Stimulated activated CD4-positive, alpha-beta T cell treated with anti-CD3 and anti-CD28 coated beads, Interleukin-4, amount 100 ng/mL, for 48 hours (primary cell): Measurements from ENCODE around the gene ARMC7.

Source experiments
- DNase-seq, 2 donors: peaks; one replicate each; pipeline ENCODE4 v3.0.0-alpha.2; 2020; ENCODE audit warnings: low read depth in 2 of 2

Gene ARMC7

DNA sequence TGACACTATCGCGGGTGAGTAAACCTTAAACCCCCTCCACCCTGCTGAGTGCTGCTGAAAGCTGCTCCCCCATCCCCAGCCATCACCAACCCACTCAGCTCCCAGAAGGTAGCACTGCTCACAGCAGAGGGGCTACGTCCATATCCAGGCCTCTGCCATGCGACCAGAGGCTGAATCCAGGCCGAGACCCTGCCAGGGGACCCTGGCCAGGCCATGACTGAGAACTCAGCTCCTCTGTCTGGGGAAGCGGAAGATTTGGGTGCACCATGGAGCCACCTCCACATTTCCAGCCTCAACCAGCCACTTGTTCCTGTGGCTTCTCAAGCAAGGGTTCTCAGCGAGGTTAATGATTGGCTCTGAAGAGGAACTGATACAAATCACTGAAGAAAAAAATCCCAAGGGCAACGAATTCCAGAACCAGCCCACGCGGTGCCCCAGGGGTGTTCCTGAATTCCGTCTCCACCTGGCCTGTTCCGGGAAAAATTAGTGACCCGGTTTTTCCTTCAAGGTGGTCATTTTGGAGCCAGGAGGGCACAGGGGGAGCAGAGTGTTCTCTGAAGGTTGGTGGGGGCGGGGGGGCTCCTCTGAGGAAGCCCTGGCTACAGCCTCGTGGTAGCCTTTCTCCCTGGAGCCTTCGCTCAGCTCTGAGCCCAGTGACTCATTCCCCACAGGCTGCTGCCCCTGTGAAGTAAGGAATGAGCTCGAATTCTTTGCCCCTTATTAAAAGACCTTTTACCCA, 31.3 kb upstream of the ARMC7 start:
- DNase-seq, result no peak

DNA sequence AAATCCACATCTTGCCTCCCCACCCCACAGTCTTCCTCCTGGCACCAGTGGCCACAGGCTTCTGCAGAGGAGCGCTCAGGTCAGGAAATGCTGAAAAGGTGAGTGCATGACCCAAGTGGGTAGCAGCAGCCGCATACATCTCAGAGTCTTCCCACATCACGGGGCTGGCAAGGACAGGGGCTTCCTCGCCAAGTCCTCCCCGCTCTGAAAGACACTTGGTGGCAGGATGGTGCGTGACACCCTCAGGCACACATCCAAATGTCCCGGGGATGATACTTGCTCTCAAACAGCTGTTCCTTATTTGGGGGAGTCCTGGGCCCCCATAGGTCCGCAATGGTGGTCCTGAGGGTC, 30.8 kb upstream of the ARMC7 start:
- DNase-seq, result no peak

- no peak for DNase-seq
These were observed 27.9 kb upstream of the ARMC7 start for GRCh38 chr17:75081611-75082540.

- DNase-seq, result no peak
These were observed 27.1 kb upstream of the ARMC7 start for GRCh38 chr17:75082683-75083082.

DNA sequence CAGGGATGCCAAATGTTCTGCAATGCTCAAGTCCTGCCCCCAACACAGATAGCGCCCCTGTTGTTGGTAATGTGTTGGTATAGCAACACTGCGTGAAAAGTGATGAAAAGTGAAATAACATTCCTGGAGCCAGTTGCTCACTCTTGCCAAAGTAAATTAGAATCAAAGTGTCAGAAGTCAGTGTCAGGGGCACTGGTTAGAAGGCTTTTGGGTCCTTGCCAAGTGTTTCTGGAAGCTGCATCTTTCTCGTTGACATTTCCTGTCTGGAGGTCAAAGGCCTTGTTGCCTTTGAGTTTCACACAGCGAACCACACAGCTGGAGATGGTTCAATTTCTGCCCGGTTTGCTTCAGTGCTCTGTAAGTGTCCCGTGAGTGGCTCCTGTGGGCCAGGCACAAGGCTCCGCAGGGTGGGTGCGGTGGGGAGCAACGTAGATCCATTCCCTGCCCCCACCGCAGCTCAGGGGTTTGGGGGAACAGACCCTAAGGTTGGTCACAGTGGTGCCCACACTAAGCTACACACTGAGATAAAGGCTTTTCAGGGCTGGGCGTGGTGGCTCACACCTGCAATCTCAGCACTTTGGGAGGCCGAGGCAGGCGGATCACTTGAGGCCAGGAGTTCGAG, 25.6 kb upstream of the ARMC7 start:
- no peak for DNase-seq

GRCh38 chr17:75086496-75087181, 23.1 kb upstream of the ARMC7 start:
- DNase-seq, result no peak

DNA sequence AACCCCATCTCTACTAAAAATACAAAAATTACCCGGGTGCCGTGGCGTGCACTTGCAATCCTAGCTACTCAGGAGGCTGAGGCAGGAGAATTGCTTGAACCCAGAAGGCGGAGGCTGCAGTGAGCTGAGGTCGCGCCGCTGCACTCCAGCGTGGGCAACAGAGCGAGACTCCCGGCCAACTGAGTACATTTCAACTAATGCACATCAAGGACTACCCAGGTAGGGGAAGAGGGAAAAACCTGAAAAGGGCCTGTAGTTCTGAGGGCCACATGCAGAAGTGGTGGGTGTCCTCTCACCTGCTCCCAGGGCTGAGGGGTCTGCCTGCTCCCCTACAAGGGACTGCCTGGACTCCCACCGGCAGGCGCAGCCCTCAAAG, 22.6 kb upstream of the ARMC7 start:
- DNase-seq, result no peak

GRCh38 chr17:75087558-75088453, 22.0 kb upstream of the ARMC7 start, which contains the start of gene SLC16A5:
SLC16A5 (plus strand) TSS chr17:75087954; CDS start chr17:75093637, 5,683 bp downstream.
- DNase-seq, result peak in 1 of 2 donors; percentile 37

- no peak for DNase-seq
These were observed 21.0 kb upstream of the ARMC7 start for GRCh38 chr17:75088465-75089417.

DNA sequence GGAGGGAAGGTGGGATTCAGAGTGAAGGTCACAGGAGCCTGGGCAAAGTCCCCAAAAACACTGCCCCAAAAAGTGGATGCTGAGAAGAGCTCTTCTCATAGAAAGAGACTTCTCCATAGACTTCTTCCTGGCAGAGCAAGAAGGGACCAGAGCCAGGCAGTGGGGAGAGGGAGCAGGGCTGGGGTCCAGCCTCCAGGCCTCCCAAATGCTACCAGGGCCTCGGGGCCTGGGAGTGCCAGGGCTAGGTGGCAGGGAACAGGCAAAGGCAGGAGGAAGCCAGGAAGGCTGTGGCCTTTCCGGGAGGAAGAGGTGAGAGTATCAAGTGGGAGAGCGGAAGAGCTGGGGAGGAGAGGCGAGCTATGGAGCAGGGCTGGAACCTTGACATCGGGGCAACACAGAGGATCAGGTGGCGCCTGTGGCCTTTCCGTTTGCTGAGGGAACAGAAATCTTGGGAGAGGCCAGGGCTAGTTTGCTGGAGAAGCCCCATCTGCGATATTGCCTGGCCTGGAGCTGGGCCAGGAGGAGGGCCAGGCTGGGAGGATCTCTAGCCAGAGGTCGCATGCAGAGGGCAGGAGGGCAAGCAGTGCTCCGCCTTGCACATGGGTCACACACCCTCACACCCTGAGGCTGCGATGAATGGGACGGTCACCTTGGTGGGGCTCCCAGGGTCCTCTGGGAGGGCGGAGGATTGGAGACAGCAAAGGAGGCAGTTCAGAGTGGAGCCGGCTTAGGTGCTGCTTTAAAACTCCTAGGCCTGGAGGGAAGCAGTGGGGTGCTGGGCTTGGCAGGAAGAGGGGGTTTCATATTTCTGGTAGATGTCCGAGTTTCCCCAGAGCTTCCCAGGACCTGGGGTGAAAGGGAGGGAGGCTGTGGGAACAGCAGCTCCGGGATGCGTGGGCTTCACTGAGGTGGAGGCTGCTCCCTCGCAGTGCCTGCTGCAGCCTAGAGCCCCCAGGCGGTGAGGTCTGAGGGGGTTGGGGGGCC, 18.6 kb upstream of the ARMC7 start:
- no peak for DNase-seq

DNA sequence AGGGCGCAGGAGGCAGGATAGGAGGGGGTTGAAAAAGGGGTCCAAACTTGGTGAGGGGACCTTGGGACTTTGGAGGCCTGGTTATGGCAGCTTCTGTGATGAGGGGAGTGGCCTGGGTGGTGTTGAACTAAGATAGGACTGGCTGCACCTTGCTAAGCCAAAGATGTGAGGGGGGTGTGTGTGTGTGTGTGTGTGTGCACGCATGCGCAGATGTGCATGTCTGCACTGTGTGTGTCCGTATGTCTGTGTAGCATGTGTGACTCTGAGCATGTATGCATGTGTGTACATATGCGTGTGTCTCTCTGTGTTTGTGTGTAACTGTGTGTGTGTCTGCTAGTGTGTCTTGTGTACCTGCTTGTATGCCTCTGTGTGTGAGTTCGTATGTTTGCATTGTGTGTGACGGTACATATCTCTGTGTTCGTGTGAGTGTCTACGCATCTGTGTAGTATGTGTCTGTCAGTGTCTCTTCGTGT, 17.9 kb upstream of the ARMC7 start:
- DNase-seq, result no peak

- DNase-seq, result no peak
These were observed 16.1 kb upstream of the ARMC7 start for GRCh38 chr17:75093548-75094158.

GRCh38 chr17:75094871-75095399, 14.8 kb upstream of the ARMC7 start:
- no peak for DNase-seq

GRCh38 chr17:75096082-75096625, 13.6 kb upstream of the ARMC7 start:
- DNase-seq, result no peak

DNA sequence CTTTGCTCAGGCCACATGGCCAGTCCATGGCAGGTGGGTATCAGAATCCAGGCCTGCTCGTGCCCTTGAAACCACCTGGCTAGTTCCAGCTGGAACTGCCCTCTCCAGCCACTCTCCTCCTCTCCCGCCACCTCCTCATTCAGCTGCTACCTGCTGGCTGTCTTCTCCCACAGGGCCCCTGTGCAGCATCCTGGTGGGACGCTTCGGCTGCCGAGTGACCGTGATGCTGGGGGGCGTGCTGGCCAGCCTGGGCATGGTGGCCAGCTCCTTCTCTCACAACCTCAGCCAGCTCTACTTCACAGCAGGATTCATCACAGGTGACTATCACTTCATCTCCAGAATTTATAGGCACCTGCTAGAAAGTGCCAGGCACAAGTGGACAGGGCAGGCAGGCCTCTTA, 11.9 kb upstream of the ARMC7 start:
- DNase-seq, result no peak

GRCh38 chr17:75098861-75099260, 10.9 kb upstream of the ARMC7 start:
- DNase-seq, result no peak

DNA sequence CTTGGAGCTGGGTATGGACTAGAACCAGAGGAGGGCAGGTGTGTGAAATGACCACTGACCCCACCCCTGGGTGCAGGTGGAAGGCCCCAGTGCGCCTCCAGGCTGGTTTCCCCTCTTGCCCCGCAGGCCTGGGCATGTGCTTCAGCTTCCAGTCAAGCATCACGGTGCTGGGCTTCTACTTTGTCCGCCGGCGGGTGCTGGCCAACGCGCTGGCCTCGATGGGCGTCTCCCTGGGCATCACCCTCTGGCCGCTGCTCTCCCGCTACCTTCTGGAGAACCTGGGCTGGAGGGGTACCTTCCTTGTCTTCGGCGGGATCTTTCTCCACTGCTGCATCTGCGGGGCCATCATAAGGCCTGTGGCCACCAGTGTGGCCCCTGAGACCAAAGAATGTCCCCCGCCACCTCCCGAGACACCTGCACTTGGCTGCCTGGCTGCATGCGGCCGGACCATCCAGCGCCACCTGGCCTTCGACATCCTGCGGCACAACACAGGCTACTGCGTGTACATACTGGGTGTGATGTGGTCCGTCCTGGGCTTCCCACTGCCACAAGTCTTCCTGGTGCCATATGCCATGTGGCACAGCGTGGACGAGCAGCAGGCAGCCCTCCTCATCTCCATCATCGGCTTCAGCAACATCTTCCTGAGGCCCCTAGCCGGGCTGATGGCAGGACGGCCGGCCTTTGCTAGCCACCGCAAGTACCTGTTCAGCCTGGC, 9.7 kb upstream of the ARMC7 start:
- DNase-seq, result no peak
